ENCODE results near the gene RPE. TPM values are rescaled to one million over a fixed set of nuclear protein-coding genes. Genes with fewer than 3 reads are reported as not detected.

The RPE gene
- total RNA-seq, 1 donor, result 91.5 TPM

DNA sequence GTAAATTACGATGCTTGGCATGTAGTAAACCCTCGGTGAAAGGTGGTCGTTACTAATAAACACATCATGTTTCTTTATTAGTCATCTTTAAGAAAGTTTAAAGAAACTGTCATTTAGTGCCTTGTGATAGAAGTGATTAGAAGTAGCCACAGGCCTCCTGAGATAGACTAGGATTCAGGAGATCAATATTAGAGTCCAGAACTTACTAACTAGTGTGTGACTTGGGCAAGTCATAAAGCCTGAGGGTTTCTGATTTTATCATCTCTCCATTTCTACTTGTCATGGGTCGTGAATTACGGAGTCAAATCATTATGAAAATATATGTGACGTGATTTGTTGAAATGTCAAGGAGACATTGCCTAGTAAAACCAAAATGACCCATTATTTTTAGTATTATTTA is 6.7 kb downstream of the RPE start:
- no peak overlapping the region for H3K4me3 ChIP-seq (ENCODE audit: low read depth, low read length)
- DNase-seq (ENCODE audit: low read depth), result no peak
- no peak for TF ChIP-seq CTCF (IDR thresholded peaks at IDR 0.05; ENCODE audit: insufficient read depth, low read depth, low read length)

DNA sequence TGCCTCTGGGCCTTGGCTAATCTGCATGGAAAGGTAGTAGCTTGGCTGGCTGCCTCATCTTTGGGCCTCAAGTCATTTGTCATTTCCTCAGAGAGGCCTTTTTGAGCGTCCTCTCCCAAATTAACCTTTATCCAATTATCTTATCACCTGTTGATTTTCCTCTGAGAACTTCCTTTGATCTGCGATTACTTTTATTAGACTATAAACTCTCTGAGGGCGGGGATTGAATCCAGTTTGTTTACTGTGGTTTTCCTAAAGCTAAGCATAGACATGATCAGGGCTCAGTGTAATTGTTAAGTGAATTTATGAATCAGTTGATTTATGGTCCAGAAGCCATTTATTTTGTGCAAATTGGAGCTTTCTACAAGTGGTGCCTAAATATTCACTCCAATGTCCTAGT is 7.5 kb downstream of the RPE start:
- H3K4me3 ChIP-seq (ENCODE audit: low read depth, low read length), result no peak overlapping the region
- DNase-seq (ENCODE audit: low read depth), result peak; percentile 12
- no peak for TF ChIP-seq CTCF (IDR thresholded peaks at IDR 0.05; ENCODE audit: insufficient read depth, low read depth, low read length)

- DNase-seq (ENCODE audit: low read depth), result no peak
- no peak overlapping the region for H3K4me3 ChIP-seq (ENCODE audit: low read depth, low read length)
- no peak for TF ChIP-seq CTCF (IDR thresholded peaks at IDR 0.05; ENCODE audit: insufficient read depth, low read depth, low read length)
Observed at GRCh38 chr2:210020138-210020537, 17.7 kb downstream of the RPE start.

DNA sequence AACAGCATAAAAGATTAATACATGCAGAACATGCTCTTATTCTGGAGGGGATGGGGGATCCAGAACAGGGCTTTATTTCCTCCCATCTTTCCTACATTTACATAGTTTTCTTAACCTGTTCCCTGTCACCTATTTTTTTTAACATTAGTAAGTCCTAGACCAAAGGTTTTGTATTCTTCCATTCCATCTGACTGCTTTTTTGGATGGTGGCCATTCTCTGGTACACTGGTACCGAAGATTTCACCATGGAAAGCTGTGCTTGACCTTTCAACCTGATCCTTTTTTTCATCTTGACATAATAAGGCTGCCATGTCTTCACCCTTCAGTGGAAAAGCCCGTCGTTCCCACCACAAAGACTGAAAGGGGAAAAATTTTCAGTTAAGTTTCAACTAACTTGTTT is 20.4 kb downstream of the RPE start:
- H3K4me3 ChIP-seq (ENCODE audit: low read depth, low read length), result no peak overlapping the region
- no peak for DNase-seq (ENCODE audit: low read depth)
- no peak for TF ChIP-seq CTCF (IDR thresholded peaks at IDR 0.05; ENCODE audit: insufficient read depth, low read depth, low read length)

GRCh38 chr2:210027608-210028007 is 25.2 kb downstream of the RPE start:
- H3K4me3 ChIP-seq (ENCODE audit: low read depth, low read length), result no peak overlapping the region
- DNase-seq (ENCODE audit: low read depth), result no peak
- no peak for TF ChIP-seq CTCF (IDR thresholded peaks at IDR 0.05; ENCODE audit: insufficient read depth, low read depth, low read length)

- no peak for DNase-seq (ENCODE audit: low read depth)
- TF ChIP-seq CTCF (IDR thresholded peaks at IDR 0.05; ENCODE audit: insufficient read depth, low read depth, low read length), result no peak
- no peak overlapping the region for H3K4me3 ChIP-seq (ENCODE audit: low read depth, low read length)
Observed at GRCh38 chr2:210028178-210028577, 25.7 kb downstream of the RPE start.

DNA sequence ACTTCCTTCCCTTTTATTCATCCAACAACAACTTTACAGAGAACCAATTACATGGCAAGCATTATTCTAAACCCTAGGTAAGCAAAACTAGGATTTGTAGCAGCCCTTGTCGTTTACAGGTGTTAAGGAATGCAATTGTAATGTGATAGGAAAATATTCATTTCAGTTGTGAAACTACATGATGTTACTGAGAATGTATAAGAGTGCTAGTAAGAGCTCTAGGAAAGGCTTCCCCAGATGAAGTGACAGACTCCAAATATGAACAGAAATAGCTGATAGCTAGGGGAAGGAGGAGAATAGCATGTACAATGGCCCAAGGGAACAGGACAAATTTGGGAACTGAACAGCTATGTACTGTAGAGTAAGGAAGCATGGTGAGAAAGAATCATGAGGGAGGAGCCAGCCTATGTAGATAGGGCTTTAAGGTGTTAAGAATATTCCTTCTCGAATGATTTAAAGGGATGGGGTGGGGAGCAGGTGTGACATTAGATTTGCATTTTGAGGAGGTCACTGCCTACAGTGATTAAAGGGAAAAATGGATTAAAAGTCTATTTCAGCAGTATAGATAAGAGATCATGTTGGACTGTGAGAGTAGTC is 31.7 kb downstream of the RPE start:
- DNase-seq (ENCODE audit: low read depth), result no peak
- no peak overlapping the region for H3K4me3 ChIP-seq (ENCODE audit: low read depth, low read length)
- TF ChIP-seq CTCF (IDR thresholded peaks at IDR 0.05; ENCODE audit: insufficient read depth, low read depth, low read length), result no peak
